A549 (cell line): ENCODE results near the gene HHLA2.

Experiments used
- CTCF ChIP-seq: fragments of >200 bp; sonication (Bioruptor Twin); formaldehyde crosslinking; IDR thresholded peaks from 3 replicates; pipeline ENCODE4 v1.5.1; 2016
- EP300 ChIP-seq, 2 experiments: fragments of >200 bp; sonication (Bioruptor Twin); formaldehyde crosslinking; IDR thresholded peaks; 2 replicates in 1 of 2; 3 replicates in 1 of 2; pipeline ENCODE4 v1.6.1; 2016 to 2017
- HMGXB4 ChIP-seq: fragments of 250-450 bp; sonication (Bioruptor Pico); IDR thresholded peaks from 2 replicates; pipeline ENCODE4 v1.5.0; 2021; ENCODE audit warnings: mild to moderate bottlenecking, moderate library complexity, borderline replicate concordance
- KDM5A ChIP-seq: fragments of 200-600 bp; sonication (generic); IDR thresholded peaks from 2 replicates; pipeline ENCODE4 v1.6.1; 2016; ENCODE audit warnings: antibody characterized with exemption, mild to moderate bottlenecking
- MAFK ChIP-seq: fragments of 450-650 bp; IDR thresholded peaks from 2 replicates; pipeline ENCODE4 v1.6.1; 2014; ENCODE audit not compliant: partially characterized antibody
- MAZ ChIP-seq: fragments of 150-350 bp; IDR thresholded peaks from 2 replicates; pipeline ENCODE4 v1.6.1; 2014; ENCODE audit warnings: antibody characterized with exemption, low read depth, low read length, borderline replicate concordance
- PBX3 ChIP-seq: IDR thresholded peaks from 2 replicates; pipeline ENCODE4 v1.6.1; 2012
- POLR2A ChIP-seq: IDR thresholded peaks from 2 replicates; pipeline ENCODE4 v1.6.1; 2012; ENCODE audit warnings: mild to moderate bottlenecking, low read length
- REST ChIP-seq: fragments of 200-600 bp; sonication (generic); IDR thresholded peaks from 2 replicates; pipeline ENCODE4 v1.6.1; 2016; ENCODE audit warnings: antibody characterized with exemption, mild to moderate bottlenecking, moderate library complexity
- RNF2 ChIP-seq: fragments of 200-600 bp; sonication (generic); IDR thresholded peaks from 2 replicates; pipeline ENCODE4 v1.6.1; 2016; ENCODE audit warnings: low read depth, mild to moderate bottlenecking, antibody characterized with exemption, moderate library complexity, borderline replicate concordance
- SMC3 ChIP-seq: fragments of >200 bp; sonication (Bioruptor Twin); formaldehyde crosslinking; IDR thresholded peaks from 3 replicates; pipeline ENCODE4 v1.6.1; 2018; ENCODE audit warnings: inconsistent platforms

GRCh38 chr3:108285176-108285575 lies 11.2 kb upstream of the HHLA2 start:
- TF ChIP-seq MAFK (no peak), POLR2A (no peak), RNF2 (no peak), SMC3 (no peak), CTCF (no peak), PBX3 (no peak), KDM5A (no peak), REST (no peak), EP300 (IDR thresholded peaks at IDR 0.05) (no peak), MAZ (no peak), HMGXB4 (no peak)
